Thoracic aorta (tissue), 2 donors: ENCODE measurements around the gene KCNK1. TPM values are rescaled to one million over a fixed set of nuclear protein-coding genes. Genes with fewer than 3 reads are reported as not detected.

Experiments
- ATAC-seq: fragments of 150-250 bp; one replicate; pipeline ENCODE4 v1.8.0; 2017; ENCODE audit warnings: low read depth; ENCODE audit not compliant: insufficient number of reproducible peaks, low FRiP score
- DNase-seq: peaks from one replicate; pipeline ENCODE4 v3.0.0-alpha.2; 2020; ENCODE audit warnings: low spot score
- H3K27ac ChIP-seq, 2 donors: fragments of 200-600 bp; sonication (generic); 1 replicate in 1 of 2; 2 replicates in 1 of 2; pipeline ENCODE4 v1.5.1; 2016; ENCODE audit warnings: mild to moderate bottlenecking in 2 of 2, moderate library complexity in 2 of 2
- H3K27me3 ChIP-seq: fragments of 200-600 bp; sonication (generic); replicated peaks from 2 replicates; pipeline ENCODE4 v1.6.0; 2016; ENCODE audit warnings: mild to moderate bottlenecking; ENCODE audit not compliant: insufficient read depth
- H3K36me3 ChIP-seq: fragments of 200-600 bp; sonication (generic); one replicate; pipeline ENCODE4 v1.5.1; 2016
- H3K4me1 ChIP-seq, 2 donors: fragments of 200-600 bp; sonication (generic); 1 replicate in 1 of 2; 2 replicates in 1 of 2; pipeline versions ENCODE4 v1.5.1 to v1.6.0; 2016; ENCODE audit warnings: low read depth in 2 of 2, mild to moderate bottlenecking in 1 of 2; ENCODE audit not compliant: control insufficient read depth in 1 of 2
- H3K4me3 ChIP-seq: fragments of 200-600 bp; sonication (generic); 2 replicates; pipeline ENCODE4 v1.5.1; 2016; ENCODE audit warnings: mild to moderate bottlenecking
- H3K9me3 ChIP-seq: fragments of 200-600 bp; sonication (generic); 2 replicates; pipeline ENCODE4 v1.5.1; 2016
- CTCF ChIP-seq: fragments of 200-600 bp; sonication (generic); IDR thresholded peaks from one replicate; pipeline ENCODE4 v1.5.1; 2019; ENCODE audit warnings: antibody characterized with exemption
- total RNA-seq, 2 donors: library from RNA; depleted of rRNA; stranded (reverse); fragments of >200 nt; gene quantifications; one replicate each; pipeline versions ENCODE4 v1.1.0 to v1.2.3, GENCODE V29; 2016

The KCNK1 gene
- total RNA-seq, 2 donors from 2014 or later, result 6.2 to 8.5 TPM

GRCh38 chr1:233598891-233599541, 14.9 kb upstream of the KCNK1 start:
- Histone ChIP-seq H3K9me3 (no peaks in the 10 kb centered on the region), H3K4me3 (no peak overlapping the region), H3K36me3 (no peaks in the 10 kb centered on the region), H3K27ac (no peak overlapping the region), H3K27me3 (no peaks in the 10 kb centered on the region), H3K4me1 (no peaks in the 10 kb centered on the region)
- TF ChIP-seq CTCF, result no peak
- DNase-seq, result no peak
- no peak for ATAC-seq

- no peak overlapping the region for H3K4me3 ChIP-seq
- no peak for DNase-seq
- TF ChIP-seq CTCF, result no peak
- ATAC-seq, result no peak
- H3K36me3 ChIP-seq, result no peaks in the 10 kb centered on the region
- H3K27ac ChIP-seq, result no peak overlapping the region
- H3K27me3 ChIP-seq, result no peaks in the 10 kb centered on the region
- H3K4me1 ChIP-seq, result no peaks in the 10 kb centered on the region
- no peaks in the 10 kb centered on the region for H3K9me3 ChIP-seq
These were observed 14.3 kb upstream of the KCNK1 start for GRCh38 chr1:233599542-233600073.

- ATAC-seq (no peak), DNase-seq (no peak)
- H3K4me1 ChIP-seq, result no peaks in the 10 kb centered on the region
- H3K4me3 ChIP-seq, result no peak overlapping the region
- no peak for TF ChIP-seq CTCF
- no peak overlapping the region for H3K27ac ChIP-seq
- no peaks in the 10 kb centered on the region for H3K27me3 ChIP-seq
- no peaks in the 10 kb centered on the region for H3K9me3 ChIP-seq
- H3K36me3 ChIP-seq, result no peaks in the 10 kb centered on the region
These were observed 13.4 kb upstream of the KCNK1 start for GRCh38 chr1:233600488-233600887.

- ATAC-seq (no peak), DNase-seq (no peak)
These were observed 10.4 kb upstream of the KCNK1 start for GRCh38 chr1:233603478-233603877.

GRCh38 chr1:233605205-233605604, 8.7 kb upstream of the KCNK1 start:
- Histone ChIP-seq H3K9me3 (no peaks in the 10 kb centered on the region), H3K36me3 (no peaks in the 10 kb centered on the region), H3K27me3 (no peaks in the 10 kb centered on the region), H3K4me3 (no peak overlapping the region), H3K27ac (no peak overlapping the region), H3K4me1 (no peaks in the 10 kb centered on the region)
- no peak for DNase-seq
- no peak for TF ChIP-seq CTCF
- no peak for ATAC-seq

More at GRCh38 chr1:233603478-233603877, 10.4 kb upstream of the KCNK1 start:
- Histone ChIP-seq H3K36me3 (no peaks in the 10 kb centered on the region), H3K9me3 (no peaks in the 10 kb centered on the region), H3K4me1 (no peaks in the 10 kb centered on the region), H3K4me3 (no peak overlapping the region), H3K27me3 (no peaks in the 10 kb centered on the region), H3K27ac (no peak overlapping the region)
- no peak for TF ChIP-seq CTCF
